NT2/D1 (cell line): ENCODE measurements around the gene ITGA7.

Experiments
- SUZ12 ChIP-seq: IDR thresholded peaks from 2 replicates; pipeline ENCODE4 v1.6.1; 2011; ENCODE audit not compliant: insufficient read length, insufficient read depth; ENCODE audit errors: extremely low read depth
- YY1 ChIP-seq: IDR thresholded peaks from 2 replicates; pipeline ENCODE4 v1.6.1; 2011; ENCODE audit not compliant: insufficient read length, insufficient read depth

- TF ChIP-seq YY1, result no peak
- no peak for TF ChIP-seq SUZ12
These were observed 18.7 kb downstream of the ITGA7 start for GRCh38 chr12:55688716-55689655.
